Liver (tissue), 9 donors: ENCODE data around the gene NUDT12. TPM values are rescaled to one million over a fixed set of nuclear protein-coding genes. Genes with fewer than 3 reads are reported as not detected.

Experiments
- DNase-seq: peaks from one replicate; pipeline ENCODE4 v3.0.0-alpha.2; 2017; ENCODE audit warnings: low spot score
- H3K27ac ChIP-seq, 2 donors: one replicate each; pipeline ENCODE4 v1.7.0; 2013; ENCODE audit warnings: inconsistent platforms in 2 of 2, low read length in 2 of 2, control low read depth in 1 of 2, low read depth in 1 of 2, mild to moderate bottlenecking in 1 of 2
- H3K27me3 ChIP-seq, 4 donors: one replicate each; pipeline versions ENCODE4 v1.6.1 to v1.7.0; 2013; ENCODE audit warnings: low read length in 3 of 4, inconsistent platforms in 1 of 4, mild to moderate bottlenecking in 1 of 4, moderate library complexity in 1 of 4; ENCODE audit not compliant: control insufficient read depth in 4 of 4, insufficient read depth in 4 of 4
- H3K36me3 ChIP-seq, 4 donors: one replicate each; pipeline versions ENCODE4 v1.6.1 to v1.7.0; 2013; ENCODE audit warnings: low read length in 3 of 4, mild to moderate bottlenecking in 3 of 4, low read depth in 1 of 4, moderate library complexity in 1 of 4; ENCODE audit not compliant: control insufficient read depth in 4 of 4, insufficient read depth in 3 of 4
- H3K4me1 ChIP-seq, 4 donors: one replicate each; pipeline versions ENCODE4 v1.6.1 to v1.7.0; 2013; ENCODE audit warnings: low read length in 3 of 4, mild to moderate bottlenecking in 3 of 4, moderate library complexity in 1 of 4; ENCODE audit not compliant: control insufficient read depth in 4 of 4, insufficient read depth in 4 of 4
- H3K4me3 ChIP-seq, 3 donors: one replicate each; pipeline versions ENCODE4 v1.6.1 to v1.7.0; 2013; ENCODE audit warnings: low read length in 3 of 3, control low read depth in 1 of 3, low read depth in 1 of 3, mild to moderate bottlenecking in 1 of 3
- H3K9ac ChIP-seq, 2 donors: one replicate each; pipeline ENCODE4 v1.7.0; 2013; ENCODE audit warnings: low read length in 2 of 2, mild to moderate bottlenecking in 2 of 2, moderate library complexity in 2 of 2, control low read depth in 1 of 2, low read depth in 1 of 2
- H3K9me3 ChIP-seq, 4 donors: one replicate each; pipeline versions ENCODE4 v1.6.1 to v1.7.0; 2013; ENCODE audit warnings: low read length in 3 of 4; ENCODE audit not compliant: control insufficient read depth in 4 of 4
- ATF3 ChIP-seq: IDR thresholded peaks from 2 replicates; pipeline ENCODE4 v1.6.1; 2016; ENCODE audit warnings: antibody characterized with exemption
- EGR1 ChIP-seq, 2 donors: IDR thresholded peaks; 2 replicates each; pipeline ENCODE4 v1.6.1; 2016 to 2018; ENCODE audit warnings: antibody characterized with exemption in 2 of 2, low read depth in 2 of 2
- FOXA1 ChIP-seq: IDR thresholded peaks from 2 replicates; pipeline ENCODE4 v1.6.1; 2016; ENCODE audit warnings: antibody characterized with exemption
- FOXA2 ChIP-seq: IDR thresholded peaks from 2 replicates; pipeline ENCODE4 v1.6.1; 2016; ENCODE audit warnings: antibody characterized with exemption
- GABPA ChIP-seq, 2 donors: IDR thresholded peaks in 1 of 2; conservative IDR thresholded peaks in 1 of 2; 2 replicates each; pipeline ENCODE4 v1.6.1; 2016; ENCODE audit warnings: antibody characterized with exemption in 2 of 2, mild to moderate bottlenecking in 1 of 2, moderate library complexity in 1 of 2
- HNF4A ChIP-seq, 2 donors: conservative IDR thresholded peaks; 2 replicates each; pipeline ENCODE4 v1.6.1; 2016; ENCODE audit warnings: antibody characterized with exemption in 2 of 2, mild to moderate bottlenecking in 2 of 2
- HNF4G ChIP-seq: IDR thresholded peaks from 2 replicates; pipeline ENCODE4 v1.6.1; 2016; ENCODE audit warnings: antibody characterized with exemption
- JUND ChIP-seq, 2 donors: IDR thresholded peaks; 2 replicates each; pipeline ENCODE4 v1.6.1; 2016; ENCODE audit warnings: antibody characterized with exemption in 2 of 2
- MAX ChIP-seq: IDR thresholded peaks from 2 replicates; pipeline ENCODE4 v1.6.1; 2016; ENCODE audit warnings: antibody characterized with exemption
- NR2F2 ChIP-seq: IDR thresholded peaks from 2 replicates; pipeline ENCODE4 v1.6.1; 2016; ENCODE audit warnings: antibody characterized with exemption
- RAD21 ChIP-seq, 2 donors: IDR thresholded peaks; 2 replicates each; pipeline ENCODE4 v1.6.1; 2016; ENCODE audit warnings: antibody characterized with exemption in 2 of 2, mild to moderate bottlenecking in 2 of 2
- REST ChIP-seq: IDR thresholded peaks from 2 replicates; pipeline ENCODE4 v1.6.1; 2016; ENCODE audit warnings: antibody characterized with exemption, mild to moderate bottlenecking
- RXRA ChIP-seq, 2 donors: IDR thresholded peaks; 2 replicates each; pipeline ENCODE4 v1.6.1; 2017 to 2018; ENCODE audit warnings: antibody characterized with exemption in 2 of 2, mild to moderate bottlenecking in 1 of 2
- SP1 ChIP-seq: IDR thresholded peaks from 2 replicates; pipeline ENCODE4 v1.6.1; 2018; ENCODE audit warnings: antibody characterized with exemption, mild to moderate bottlenecking
- TAF1 ChIP-seq: conservative IDR thresholded peaks from 2 replicates; pipeline ENCODE4 v1.6.1; 2016; ENCODE audit warnings: antibody characterized with exemption, mild to moderate bottlenecking
- YY1 ChIP-seq: IDR thresholded peaks from 2 replicates; pipeline ENCODE4 v1.6.1; 2016; ENCODE audit warnings: antibody characterized with exemption, mild to moderate bottlenecking
- ZBTB33 ChIP-seq: IDR thresholded peaks from 2 replicates; pipeline ENCODE4 v1.6.1; 2016; ENCODE audit warnings: antibody characterized with exemption
- WGBS: extraction: QIAGEN DNeasy Blood & Tissue Kit; methylation state at CpG from one replicate; pipeline ENCODE4 v1.1.7; 2013; 5-methylcytosine and 5-hydroxymethylcytosine counted together
- polyA plus RNA-seq, 2 donors: library from polyadenylated mRNA; stranded (reverse) in 1 of 2; unstranded in 1 of 2; fragments of 200-250 nt in 1 of 2; fragments of >200 nt in 1 of 2; fragmentation: Nextera tagmentation in 1 of 2; extraction: Ambion mirVana in 1 of 2; gene quantifications; one replicate each; pipeline versions ENCODE4 v1.2.1 to v1.2.3, GENCODE V29; 2013 to 2015
- total RNA-seq, 2 donors: library from RNA; depleted of rRNA; stranded (reverse); fragments of >200 nt; gene quantifications; one replicate each; pipeline ENCODE4 v1.2.3, GENCODE V29; 2014
- donor health status: healthy.
- donor health status: healthy.
- donor health status: healthy.
- donor health status: healthy.
- donor health status: healthy.

Gene NUDT12
- total and polyA plus RNA-seq, 4 donors = 8.6 to 19.0 (median 13.3) TPM

- no peak overlapping the region for H3K4me3 ChIP-seq
- DNase-seq = no peak
- H3K9me3 ChIP-seq = no peaks in the 10 kb centered on the region
- peaks cover 0 to 5% (median 0%) of the 10 kb centered on the region in 4 donors for H3K4me1 ChIP-seq
- no peak overlapping the region for H3K9ac ChIP-seq
- no peaks in the 10 kb centered on the region for H3K36me3 ChIP-seq
- no peaks in the 10 kb centered on the region for H3K27me3 ChIP-seq
- WGBS = 87% methylated on average over 3 of the region's 3 CpGs
- H3K27ac ChIP-seq = no peak overlapping the region
- TF ChIP-seq HNF4A (conservative IDR thresholded peaks at IDR 0.05) (no peak), SP1 (no peak), GABPA (IDR thresholded peaks at IDR 0.05 in 1 of 2, conservative IDR thresholded peaks at IDR 0.05 in 1 of 2) (no peak), NR2F2 (no peak), ZBTB33 (no peak), YY1 (no peak), RAD21 (IDR thresholded peaks at IDR 0.05) (no peak), JUND (IDR thresholded peaks at IDR 0.05) (no peak), MAX (no peak), FOXA2 (no peak), FOXA1 (no peak), TAF1 (no peak), ATF3 (no peak), HNF4G (no peak), RXRA (IDR thresholded peaks at IDR 0.05) (no peak), EGR1 (IDR thresholded peaks at IDR 0.05; ENCODE audit: low read depth in 2 of 2) (no peak)
Observed at GRCh38 chr5:103589776-103590175, 27.2 kb upstream of the NUDT12 start.

GRCh38 chr5:103589357-103589756 is 26.8 kb upstream of the NUDT12 start:
- WGBS = 77% methylated on average over 3 of the region's 3 CpGs
- H3K36me3 ChIP-seq = no peaks in the 10 kb centered on the region
- H3K4me1 ChIP-seq = peaks cover 0 to 5% (median 0%) of the 10 kb centered on the region in 4 donors
- no peak overlapping the region for H3K27ac ChIP-seq
- H3K27me3 ChIP-seq = no peaks in the 10 kb centered on the region
- no peak for TF ChIP-seq ATF3
- no peak for TF ChIP-seq RXRA (IDR thresholded peaks at IDR 0.05)
- no peak for TF ChIP-seq HNF4A (conservative IDR thresholded peaks at IDR 0.05)
- H3K9me3 ChIP-seq = no peaks in the 10 kb centered on the region
- H3K4me3 ChIP-seq = no peak overlapping the region
- no peak for DNase-seq
- no peak overlapping the region for H3K9ac ChIP-seq

- no peaks in the 10 kb centered on the region for H3K27me3 ChIP-seq
- H3K27ac ChIP-seq = no peak overlapping the region
- H3K36me3 ChIP-seq = no peaks in the 10 kb centered on the region
- no peak overlapping the region for H3K4me3 ChIP-seq
- H3K4me1 ChIP-seq = no peaks in the 10 kb centered on the region
- DNase-seq = no peak
- H3K9me3 ChIP-seq = no peaks in the 10 kb centered on the region
- H3K9ac ChIP-seq = no peak overlapping the region
- WGBS = 27% methylated on average over 2 of the region's 2 CpGs
- TF ChIP-seq REST (no peak), RXRA (IDR thresholded peaks at IDR 0.05) (no peak), YY1 (no peak), MAX (no peak), JUND (IDR thresholded peaks at IDR 0.05) (no peak), TAF1 (no peak), EGR1 (IDR thresholded peaks at IDR 0.05; ENCODE audit: low read depth in 2 of 2) (no peak), ZBTB33 (no peak)
Observed at GRCh38 chr5:103587185-103587748, 24.7 kb upstream of the NUDT12 start.
